SK-N-SH treated with all-trans-retinoic acid at 6 μM for 48 hours (cell line): ENCODE results near the gene PCDHGB1.
"Not testable (repeated sequence)": the region's sequence is repeated elsewhere in the genome, so short reads cannot be mapped to it uniquely, and the experiment has no call there.

Source experiments
- CREB5 ChIP-seq: fragments of 250-450 bp; sonication (Bioruptor Pico); IDR thresholded peaks from 2 replicates; pipeline ENCODE4 v1.5.1; 2020; ENCODE audit warnings: low read depth, mild to moderate bottlenecking, moderate library complexity
- CSDC2 ChIP-seq: fragments of 250-450 bp; sonication (Bioruptor Pico); IDR thresholded peaks from 2 replicates; pipeline ENCODE4 v1.5.0; 2020; ENCODE audit warnings: mild to moderate bottlenecking, moderate library complexity
- OSR1 ChIP-seq: fragments of 250-450 bp; sonication (Bioruptor Pico); IDR thresholded peaks from 2 replicates; pipeline ENCODE4 v1.8.0; 2022; ENCODE audit warnings: moderate library complexity, mild to moderate bottlenecking, inconsistent platforms
- POU6F1 ChIP-seq: fragments of 250-450 bp; sonication (Bioruptor Pico); IDR thresholded peaks from 2 replicates; pipeline ENCODE4 v1.8.0; 2021; ENCODE audit warnings: low read depth, mild to moderate bottlenecking, moderate library complexity, borderline replicate concordance
- ZC3H10 ChIP-seq: fragments of 250-450 bp; sonication (Bioruptor Pico); IDR thresholded peaks from 2 replicates; pipeline ENCODE4 v1.5.1; 2021; ENCODE audit warnings: mild to moderate bottlenecking, moderate library complexity
- TF ChIP-seq, protein P1 (sequence below): fragments of 250-450 bp; sonication (Bioruptor Pico); IDR thresholded peaks from 2 replicates; pipeline ENCODE4 v1.8.0; 2020; ENCODE audit warnings: mild to moderate bottlenecking, moderate library complexity, borderline replicate concordance

DNA sequence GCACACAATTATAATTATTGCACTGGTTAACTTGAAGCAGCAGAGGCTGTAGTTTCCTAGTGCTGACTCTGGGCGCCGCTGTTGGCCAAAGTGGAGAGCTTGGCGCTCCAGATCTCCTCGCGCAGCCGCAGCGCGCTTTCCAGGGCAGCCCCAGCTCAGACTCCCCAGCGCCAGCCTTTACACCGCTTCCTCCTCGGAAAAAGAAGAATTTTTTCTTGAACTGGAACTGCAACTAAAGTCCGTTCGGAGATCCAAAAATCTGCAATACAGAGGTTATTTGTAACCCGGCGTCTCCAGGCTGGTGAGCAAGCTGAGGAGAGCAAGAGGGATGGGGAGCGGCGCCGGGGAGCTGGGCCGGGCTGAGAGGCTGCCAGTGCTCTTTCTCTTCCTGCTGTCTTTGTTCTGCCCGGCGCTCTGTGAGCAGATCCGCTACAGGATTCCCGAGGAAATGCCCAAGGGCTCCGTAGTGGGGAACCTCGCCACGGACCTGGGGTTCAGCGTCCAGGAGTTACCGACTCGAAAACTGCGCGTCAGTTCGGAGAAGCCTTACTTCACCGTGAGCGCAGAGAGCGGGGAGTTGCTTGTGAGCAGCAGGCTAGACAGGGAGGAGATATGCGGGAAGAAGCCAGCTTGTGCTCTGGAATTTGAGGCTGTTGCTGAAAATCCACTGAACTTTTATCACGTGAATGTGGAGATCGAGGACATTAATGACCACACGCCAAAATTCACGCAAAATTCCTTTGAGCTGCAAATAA is 37.8 kb downstream of the PCDHGB1 start, which contains the start of gene PCDHGB4:
- not testable (repeated sequence) for TF ChIP-seq POU6F1 (CRISPR knock-in tag); OSR1 (CRISPR knock-in tag); CSDC2 (CRISPR knock-in tag); CREB5 (CRISPR knock-in tag); ZC3H10
- TF ChIP-seq, protein P1, sequence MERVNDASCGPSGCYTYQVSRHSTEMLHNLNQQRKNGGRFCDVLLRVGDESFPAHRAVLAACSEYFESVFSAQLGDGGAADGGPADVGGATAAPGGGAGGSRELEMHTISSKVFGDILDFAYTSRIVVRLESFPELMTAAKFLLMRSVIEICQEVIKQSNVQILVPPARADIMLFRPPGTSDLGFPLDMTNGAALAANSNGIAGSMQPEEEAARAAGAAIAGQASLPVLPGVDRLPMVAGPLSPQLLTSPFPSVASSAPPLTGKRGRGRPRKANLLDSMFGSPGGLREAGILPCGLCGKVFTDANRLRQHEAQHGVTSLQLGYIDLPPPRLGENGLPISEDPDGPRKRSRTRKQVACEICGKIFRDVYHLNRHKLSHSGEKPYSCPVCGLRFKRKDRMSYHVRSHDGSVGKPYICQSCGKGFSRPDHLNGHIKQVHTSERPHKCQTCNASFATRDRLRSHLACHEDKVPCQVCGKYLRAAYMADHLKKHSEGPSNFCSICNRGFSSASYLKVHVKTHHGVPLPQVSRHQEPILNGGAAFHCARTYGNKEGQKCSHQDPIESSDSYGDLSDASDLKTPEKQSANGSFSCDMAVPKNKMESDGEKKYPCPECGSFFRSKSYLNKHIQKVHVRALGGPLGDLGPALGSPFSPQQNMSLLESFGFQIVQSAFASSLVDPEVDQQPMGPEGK (CRISPR knock-in tag), result not testable (repeated sequence)
